NCI-H748 (cell line): ENCODE measurements around the gene BCL2L13.

Experiments used
- DNase-seq: peaks from one replicate; lab custom pipeline; 2025; ENCODE audit not compliant: unreplicated experiment; lab: John Stamatoyannopoulos, UW

BCL2L13 gene

GRCh38 chr22:17726006-17726927 is 87.7 kb downstream of the BCL2L13 start:
- no peak for DNase-seq

GRCh38 chr22:17726928-17727897 is 88.7 kb downstream of the BCL2L13 start:
- no peak for DNase-seq

- DNase-seq: no peak
These were observed 90.2 kb downstream of the BCL2L13 start for GRCh38 chr22:17728786-17729185.

- DNase-seq: no peak
These were observed 91.0 kb downstream of the BCL2L13 start for GRCh38 chr22:17729561-17729960.

GRCh38 chr22:17732251-17732854 is 93.8 kb downstream of the BCL2L13 start:
- DNase-seq: no peak

- no peak for DNase-seq
These were observed 94.9 kb downstream of the BCL2L13 start for GRCh38 chr22:17733466-17733865.

GRCh38 chr22:17734187-17734586 is 95.6 kb downstream of the BCL2L13 start:
- no peak for DNase-seq

- no peak for DNase-seq
These were observed 100.0 kb downstream of the BCL2L13 start for GRCh38 chr22:17738386-17739128.

- no peak for DNase-seq
These were observed 100.8 kb downstream of the BCL2L13 start for GRCh38 chr22:17739196-17739975.

- no peak for DNase-seq
These were observed 103.4 kb downstream of the BCL2L13 start for GRCh38 chr22:17741866-17742526.

- peak; percentile 62 for DNase-seq
These were observed 104.0 kb downstream of the BCL2L13 start for GRCh38 chr22:17742527-17742902.

GRCh38 chr22:17743661-17744411 is 105.3 kb downstream of the BCL2L13 start:
- peak; percentile 3 for DNase-seq

- peak; percentile 6 for DNase-seq
These were observed 105.9 kb downstream of the BCL2L13 start for GRCh38 chr22:17744430-17744829.

GRCh38 chr22:17746916-17747315 is 108.4 kb downstream of the BCL2L13 start:
- DNase-seq: no peak

- no peak for DNase-seq
These were observed 110.2 kb downstream of the BCL2L13 start for GRCh38 chr22:17748555-17749353.

- no peak for DNase-seq
These were observed 111.2 kb downstream of the BCL2L13 start for GRCh38 chr22:17749605-17750395.

- no peak for DNase-seq
These were observed 113.0 kb downstream of the BCL2L13 start for GRCh38 chr22:17751596-17751995.
